ENCODE results near the gene MED13L.

- TF ChIP-seq CTCF (IDR thresholded peaks at IDR 0.05), result no peak
- TF ChIP-seq EP300 (IDR thresholded peaks at IDR 0.05; ENCODE audit: low read depth), result no peak
- no peak for TF ChIP-seq POLR2A (IDR thresholded peaks at IDR 0.05)
- TF ChIP-seq POLR2AphosphoS5 (IDR thresholded peaks at IDR 0.05), result no peak
Measured at GRCh38 chr12:115998794-115999478, 278.6 kb downstream of the MED13L start.

Measured in transverse colon (tissue), 4 donors.